ENCODE data around the gene NAA60.
"Not testable (repeated sequence)": the region's sequence is repeated elsewhere in the genome, so short reads cannot be mapped to it uniquely, and the experiment has no call there.

NAA60 gene

DNA sequence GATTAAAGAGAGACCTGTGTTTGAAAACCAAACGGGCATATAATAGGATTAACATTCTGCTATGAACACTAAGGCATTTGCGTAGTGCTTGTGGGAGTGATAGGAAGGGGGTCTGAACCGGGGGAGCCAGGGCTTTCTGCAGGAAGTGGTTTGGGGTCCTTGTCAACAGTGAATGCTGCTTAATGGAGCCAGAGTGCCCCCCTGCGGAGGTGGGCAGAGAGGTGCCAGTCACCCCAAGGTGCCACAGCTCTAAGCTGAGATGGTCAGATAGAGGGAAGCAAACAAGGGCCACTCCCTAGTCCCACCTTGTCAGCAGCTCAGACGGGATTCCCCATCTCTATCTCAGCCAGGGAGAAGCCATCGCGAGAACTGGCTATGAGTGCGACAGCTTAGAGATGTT lies 17.7 kb downstream of the NAA60 start:
- no peak for DNase-seq (ENCODE audit: low read depth in 2 of 2)

DNA sequence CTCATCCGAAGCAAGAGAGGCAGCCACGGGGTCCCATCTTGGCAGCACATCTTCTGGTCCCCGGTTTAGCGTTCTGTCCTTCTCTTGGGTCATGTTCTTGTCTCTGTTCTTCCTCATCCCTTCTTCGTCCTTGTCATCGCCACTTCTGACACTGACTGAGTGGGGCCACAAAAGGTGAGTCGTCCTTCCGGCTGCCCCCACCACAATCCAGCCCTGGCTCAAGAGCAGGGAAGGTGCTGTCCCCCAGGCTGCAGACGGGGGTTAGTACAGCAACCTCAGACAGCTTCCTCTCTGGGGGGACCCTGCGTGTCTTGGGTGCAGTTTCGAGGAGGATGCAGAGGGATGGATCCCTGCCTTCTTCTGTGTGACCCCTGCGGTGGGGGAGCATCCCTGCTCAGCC lies 21.8 kb downstream of the NAA60 start:
- no peak for DNase-seq (ENCODE audit: low read depth in 2 of 2)

DNA sequence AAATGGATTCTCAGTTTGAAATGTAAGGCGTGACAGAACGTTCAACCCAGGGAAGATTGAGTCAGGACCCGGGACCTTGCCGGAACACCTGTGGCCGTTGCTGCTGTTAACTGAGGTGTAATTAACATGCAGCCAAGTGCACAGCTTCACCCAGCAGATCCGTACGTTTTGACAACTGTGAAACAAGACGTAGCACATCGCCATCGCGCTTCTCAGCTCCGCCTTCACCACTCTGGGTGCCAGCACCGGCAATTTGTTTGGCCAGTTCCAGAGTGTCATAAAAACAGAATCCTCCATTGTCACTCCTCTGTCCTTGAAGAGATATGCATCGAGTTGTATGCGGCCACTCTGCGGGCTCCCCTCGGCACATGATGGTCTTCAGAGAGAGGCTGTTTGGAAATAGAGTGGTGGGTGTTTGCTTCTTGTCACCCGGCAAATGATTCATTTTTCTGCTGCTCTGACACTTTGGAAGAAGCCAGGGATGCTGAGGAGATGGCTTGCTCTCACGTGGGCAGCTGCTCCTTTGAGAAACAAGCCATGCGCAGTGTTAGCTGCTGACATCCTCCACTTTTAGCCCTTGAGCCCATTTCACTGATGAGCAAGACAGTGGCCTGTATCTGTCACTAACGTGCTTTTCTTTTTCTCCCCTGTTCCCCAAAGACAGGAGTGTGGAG lies 22.6 kb downstream of the NAA60 start:
- DNase-seq (ENCODE audit: low read depth in 2 of 2), result no peak

DNA sequence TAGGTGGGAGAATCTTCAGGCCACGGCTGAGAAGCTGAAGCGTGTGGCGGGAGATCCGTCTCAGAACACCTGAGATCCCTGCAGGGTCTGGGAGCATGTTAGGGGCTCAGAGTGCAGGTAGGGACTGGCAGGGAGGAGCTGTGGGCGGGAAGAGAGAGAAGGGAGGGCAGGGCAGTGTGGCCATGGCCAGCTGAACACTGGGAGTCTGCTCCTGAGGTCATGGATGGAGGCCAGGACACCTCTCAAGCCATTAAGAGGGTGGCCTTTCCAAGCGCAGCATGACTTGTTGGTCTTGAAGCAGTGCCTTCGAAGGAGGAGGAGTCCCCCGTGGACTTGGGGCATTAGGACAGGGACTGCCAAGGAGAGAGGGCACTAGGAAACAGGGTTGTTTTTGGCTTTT lies 23.7 kb downstream of the NAA60 start:
- no peak for DNase-seq (ENCODE audit: low read depth in 2 of 2)

DNA sequence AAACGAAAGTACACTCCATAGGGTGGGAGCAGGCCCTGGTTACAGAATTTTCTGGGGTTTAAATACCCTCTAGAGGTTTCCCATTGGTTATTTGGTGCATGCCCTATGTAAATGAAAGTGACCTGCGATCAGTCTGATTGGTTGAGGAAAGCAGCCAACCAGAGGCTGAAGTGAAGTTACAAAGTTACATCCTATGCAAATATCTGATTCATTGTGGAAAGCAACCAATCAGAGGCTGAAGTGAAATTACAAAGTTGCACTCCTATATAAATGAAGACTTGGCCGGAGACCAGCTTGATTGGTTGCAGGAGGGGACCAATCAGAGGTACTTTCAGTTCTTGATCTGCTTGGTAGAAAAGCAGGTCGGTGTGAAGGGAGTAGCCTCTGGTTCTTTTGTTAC lies 24.4 kb downstream of the NAA60 start:
- DNase-seq (ENCODE audit: low read depth in 2 of 2), result peak in 1 of 2 experiments; percentile 8

DNA sequence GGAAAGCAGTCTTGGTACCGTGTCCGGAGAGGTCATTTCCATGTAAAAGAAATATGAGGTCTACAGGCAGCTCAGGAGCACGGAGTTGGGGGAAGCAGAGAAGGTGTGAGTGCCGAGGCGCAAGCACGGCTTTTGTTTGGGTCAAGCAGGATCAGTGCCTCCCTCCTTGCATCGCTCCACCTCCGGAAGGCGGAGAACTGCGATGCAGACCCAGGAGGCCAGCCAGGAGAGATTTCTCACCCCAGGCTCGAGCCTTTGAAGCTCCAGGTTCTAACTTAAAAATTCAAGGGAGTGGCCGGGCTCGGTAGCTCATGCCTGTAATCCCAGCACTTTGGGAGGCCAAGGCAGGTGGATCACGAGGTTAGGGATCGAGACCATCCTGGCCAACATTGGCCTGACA lies 25.0 kb downstream of the NAA60 start:
- DNase-seq (ENCODE audit: low read depth in 2 of 2), result no peak

DNA sequence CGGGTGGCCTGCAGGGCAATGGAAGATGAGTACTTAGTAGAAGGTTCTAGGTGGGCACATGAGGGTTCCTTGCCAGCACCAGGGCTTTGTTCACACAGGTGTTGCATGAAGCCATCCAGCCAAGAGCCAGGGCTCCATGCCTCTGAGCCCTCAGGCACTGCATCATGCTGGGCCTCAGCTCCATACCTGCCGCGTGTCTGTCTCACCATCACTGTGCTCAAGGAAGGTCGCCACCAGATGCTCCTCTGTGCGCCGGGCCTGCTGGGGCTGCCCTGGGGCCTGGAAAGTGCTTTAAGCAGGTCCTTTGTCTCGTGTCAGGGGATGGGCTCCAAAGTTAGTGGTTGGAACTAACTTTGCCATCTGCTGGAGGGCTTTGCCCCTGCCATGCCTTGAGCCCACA lies 26.3 kb downstream of the NAA60 start:
- no peak for DNase-seq (ENCODE audit: low read depth in 2 of 2)

DNA sequence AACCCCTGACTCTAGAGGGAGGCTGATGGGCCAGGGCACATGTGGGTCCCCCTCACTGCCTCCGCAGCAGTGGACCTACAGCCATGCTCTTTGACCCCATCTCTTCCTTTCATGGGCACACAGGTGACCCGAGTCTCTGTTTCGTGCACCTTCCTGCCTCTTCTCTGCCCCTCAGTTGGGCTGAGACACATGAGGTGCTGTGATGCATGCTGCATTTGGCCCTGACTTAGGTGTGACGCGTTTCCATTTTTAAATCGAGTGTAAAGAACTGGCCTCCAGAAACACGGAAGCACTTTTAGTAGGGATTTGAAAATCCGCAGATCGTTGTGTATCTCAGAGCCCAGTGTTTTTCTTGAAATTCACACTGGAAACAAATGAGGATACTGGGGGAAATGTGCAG lies 27.2 kb downstream of the NAA60 start:
- no peak for DNase-seq (ENCODE audit: low read depth in 2 of 2)

DNA sequence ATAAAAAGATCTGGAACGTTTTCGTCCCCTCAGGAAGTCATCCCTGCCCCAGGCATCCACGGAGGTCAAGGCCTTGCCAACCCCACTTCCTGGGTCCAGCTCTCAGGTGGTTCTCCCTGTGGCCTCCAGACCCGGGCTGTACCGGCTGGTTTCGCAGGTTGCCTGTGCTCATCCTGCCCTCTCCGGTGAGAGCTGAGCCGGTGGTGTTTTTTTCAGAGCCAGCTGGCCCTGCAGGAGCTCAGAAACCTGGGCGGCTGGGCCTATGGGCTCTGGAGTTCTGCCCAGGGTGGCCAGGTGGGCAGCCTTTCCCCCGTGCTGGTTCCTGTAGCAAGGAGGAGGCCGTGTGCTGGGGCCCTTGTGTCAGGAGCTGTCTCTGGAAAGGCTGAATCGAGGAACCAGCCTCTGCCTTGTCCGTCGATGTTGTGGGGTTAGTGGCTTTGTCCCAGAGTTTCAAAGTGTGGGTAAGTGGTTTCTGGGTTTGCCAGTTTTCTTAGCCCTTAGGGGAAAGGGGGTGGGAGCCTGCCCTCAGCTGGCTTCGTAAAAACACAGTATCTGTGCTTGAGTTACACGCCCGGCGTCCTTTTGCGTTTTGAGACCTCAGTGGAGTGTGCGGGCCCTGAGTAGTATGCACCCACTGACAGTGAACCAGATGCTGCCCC lies 28.2 kb downstream of the NAA60 start:
- no peak for DNase-seq (ENCODE audit: low read depth in 2 of 2)

DNA sequence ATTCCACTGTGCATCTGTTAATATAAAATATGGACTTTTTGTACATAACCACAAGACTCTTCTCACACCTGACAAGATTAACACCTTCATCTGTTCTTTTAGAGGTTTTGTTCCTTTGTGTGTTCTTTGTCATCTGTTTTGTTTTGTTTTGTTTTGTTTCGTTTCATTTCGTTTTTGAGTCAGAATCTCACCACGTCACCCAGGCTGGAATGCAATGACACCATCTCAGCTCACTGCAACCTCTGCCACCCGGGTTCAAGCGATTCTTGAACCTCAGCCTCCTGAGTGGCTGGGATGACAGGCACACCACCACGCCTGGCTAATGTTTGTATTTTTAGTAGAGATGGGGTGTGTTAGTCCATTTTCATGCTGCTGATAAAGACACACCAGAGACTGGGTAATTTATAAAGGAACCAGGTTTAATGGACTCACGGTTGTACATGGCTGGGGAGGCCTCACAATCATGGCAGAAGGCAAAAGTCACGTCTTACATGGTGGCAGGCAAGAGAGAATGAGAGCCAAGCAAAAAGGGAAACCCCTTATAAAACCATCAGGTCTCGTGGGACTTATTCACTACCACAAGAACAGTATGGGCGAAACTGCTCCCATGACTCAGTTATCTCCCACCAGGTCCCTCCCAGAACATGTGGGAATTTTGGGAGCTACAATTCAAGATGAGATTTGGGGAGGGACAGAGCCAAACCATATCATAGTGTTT lies 29.6 kb downstream of the NAA60 start:
- DNase-seq (ENCODE audit: low read depth in 2 of 2), result no peak

DNA sequence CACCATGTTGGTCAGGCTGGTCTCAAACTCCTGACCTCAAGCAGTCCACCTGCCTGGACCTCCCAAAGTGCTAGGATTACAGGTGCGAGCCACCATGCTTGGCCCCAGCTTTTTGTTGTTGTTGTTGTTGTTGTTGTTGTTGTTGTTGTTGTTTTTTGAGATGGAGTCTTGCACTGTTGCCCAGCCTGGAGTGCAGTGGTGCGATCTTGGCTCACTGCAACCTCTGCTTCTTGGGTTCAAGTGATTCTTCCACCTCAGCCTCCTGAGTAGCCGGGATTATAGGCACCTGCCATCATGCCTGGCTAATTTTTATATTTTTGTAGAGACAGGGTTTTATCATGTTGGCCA lies 30.1 kb downstream of the NAA60 start:
- not testable (repeated sequence) for DNase-seq (ENCODE audit: low read depth in 2 of 2)

DNA sequence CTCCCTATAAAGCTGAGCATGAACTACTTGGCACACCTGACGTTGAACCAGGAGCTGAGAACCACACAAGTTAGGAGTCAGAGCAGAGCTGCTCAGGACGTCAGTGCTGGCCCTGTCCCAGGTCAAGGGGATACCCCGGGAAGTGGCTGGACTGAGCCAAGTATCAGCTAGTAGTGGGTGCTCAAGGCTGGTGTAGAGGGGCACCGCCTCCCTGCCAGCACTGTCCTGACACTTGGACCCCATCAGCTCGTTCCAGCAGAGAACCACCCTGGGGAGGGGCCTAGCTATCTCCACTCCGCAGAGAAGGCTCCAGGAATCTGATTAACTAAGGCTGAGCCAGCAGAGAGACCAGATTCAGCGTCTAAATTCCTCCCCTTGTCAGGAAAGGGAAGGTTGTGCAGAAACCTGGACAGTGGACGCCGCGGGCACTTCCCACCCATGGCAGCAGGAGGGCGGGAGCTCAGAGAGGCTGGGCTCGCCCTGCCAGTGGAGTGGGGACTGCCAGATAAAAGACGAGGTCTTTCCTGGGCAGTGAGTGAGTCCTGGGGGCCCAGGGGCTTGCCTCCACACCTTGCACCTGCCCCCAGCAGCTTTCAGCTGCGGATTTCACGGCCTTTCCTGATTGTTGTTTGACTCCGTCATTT lies 30.8 kb downstream of the NAA60 start:
- DNase-seq (ENCODE audit: low read depth in 2 of 2), result no peak

DNA sequence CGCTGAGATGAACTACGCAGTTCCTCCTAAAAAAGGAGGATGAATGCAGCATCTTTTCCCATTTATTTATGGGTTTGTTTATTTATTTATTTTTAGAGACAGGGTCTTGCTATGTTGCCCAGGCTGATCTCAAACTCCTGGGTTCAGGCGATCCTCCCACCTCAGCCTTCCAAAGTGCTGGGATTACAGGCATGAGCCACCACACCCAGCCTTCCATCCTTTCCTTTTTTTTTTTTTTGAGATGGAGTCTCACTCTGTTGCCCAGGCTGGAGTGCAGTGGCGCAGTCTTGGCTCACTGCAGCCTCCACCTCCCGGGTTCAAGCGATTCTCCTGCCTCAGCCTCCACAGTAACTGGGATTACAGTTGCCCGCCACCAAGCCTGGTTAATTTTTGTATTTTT lies 31.4 kb downstream of the NAA60 start:
- DNase-seq (ENCODE audit: low read depth in 2 of 2), result not testable (repeated sequence)

DNA sequence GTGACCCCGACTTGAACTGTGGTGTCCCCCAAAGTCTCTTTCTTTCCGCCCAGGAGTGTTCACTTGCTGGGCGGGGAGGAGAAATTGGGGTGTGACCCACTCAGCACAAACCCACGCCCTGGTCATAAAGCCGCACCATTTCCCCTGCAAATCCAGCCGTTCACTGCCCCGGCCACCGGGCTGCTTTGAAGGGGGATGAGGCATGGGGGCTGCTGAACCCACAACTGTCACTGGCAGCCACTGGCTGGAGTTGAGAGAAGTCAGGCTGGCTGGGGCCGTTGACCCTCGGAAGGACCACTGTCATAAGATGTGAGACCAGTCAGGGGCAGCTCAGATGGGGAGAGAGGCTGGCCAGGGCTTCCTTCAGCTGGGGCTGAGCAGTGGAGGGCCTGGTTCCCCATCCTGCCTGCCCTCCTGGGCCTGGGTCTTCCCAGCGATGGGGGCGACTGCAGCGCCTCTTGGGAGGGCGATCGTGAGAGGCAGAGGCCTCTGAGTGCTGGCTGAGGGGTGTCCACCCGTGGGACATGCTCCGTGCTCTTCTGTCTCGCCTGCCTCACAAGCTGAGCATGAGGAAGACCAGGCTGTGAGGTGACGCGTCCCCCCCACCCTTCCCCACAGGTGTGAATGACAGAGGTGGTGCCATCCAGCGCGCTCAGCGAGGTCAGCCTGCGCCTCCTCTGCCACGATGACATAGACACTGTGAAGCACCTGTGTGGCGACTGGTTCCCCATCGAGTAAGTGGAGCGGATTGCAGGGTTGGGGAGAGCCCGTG lies 32.3 kb downstream of the NAA60 start:
- no peak for DNase-seq (ENCODE audit: low read depth in 2 of 2)

DNA sequence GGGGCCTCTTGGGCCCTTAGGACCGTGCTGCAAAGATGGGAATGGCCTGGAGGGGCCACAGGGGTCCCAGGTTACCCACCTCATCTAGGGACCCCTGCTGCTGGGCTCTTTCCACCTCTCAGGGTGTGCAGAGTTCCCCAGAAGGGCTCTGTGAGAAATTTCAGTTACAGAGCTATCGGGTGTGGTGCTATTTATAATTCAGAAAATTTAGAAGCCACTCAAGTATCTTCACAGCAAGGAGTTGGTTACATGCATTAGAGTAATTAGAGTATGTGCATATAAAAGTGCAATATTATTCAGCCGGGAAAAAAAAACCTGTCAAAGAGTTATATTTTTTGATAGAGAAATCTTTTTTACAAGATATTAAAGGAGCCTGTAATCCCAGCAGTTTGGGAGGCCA lies 32.9 kb downstream of the NAA60 start:
- DNase-seq (ENCODE audit: low read depth in 2 of 2), result no peak

DNA sequence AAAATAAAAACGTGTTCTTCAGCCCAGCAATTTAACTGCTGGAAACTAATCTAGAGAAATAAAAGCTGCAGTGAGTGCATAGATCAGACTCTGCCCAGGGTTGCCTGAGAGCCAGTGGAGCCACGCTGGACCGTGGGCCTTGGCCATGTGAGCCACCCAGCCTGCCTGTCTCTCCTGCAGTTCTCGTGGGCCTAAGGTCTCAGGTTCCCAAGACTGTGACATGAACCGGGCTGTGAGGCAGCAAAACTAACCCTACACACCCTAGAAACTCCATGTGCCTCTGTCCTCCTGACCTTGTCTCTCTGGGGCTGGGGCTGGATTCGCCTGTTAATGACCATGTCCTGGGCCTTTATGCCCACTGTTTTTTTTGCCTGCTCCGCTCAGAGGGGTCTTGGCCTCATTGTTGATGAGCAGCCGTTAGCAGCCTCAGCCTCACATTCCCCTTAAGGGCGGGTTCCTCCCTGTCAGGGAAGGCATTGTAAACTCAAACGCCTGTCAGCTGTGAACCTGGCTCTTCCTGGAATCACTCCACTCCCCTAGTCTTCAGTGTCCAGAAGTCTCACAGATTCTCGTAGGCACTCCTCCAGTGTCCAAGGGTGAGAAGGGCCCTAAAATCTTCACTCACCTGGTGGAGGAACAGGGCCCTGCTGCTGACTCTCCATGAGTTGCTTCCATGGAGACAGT lies 34.9 kb downstream of the NAA60 start:
- no peak for DNase-seq (ENCODE audit: low read depth in 2 of 2)

DNA sequence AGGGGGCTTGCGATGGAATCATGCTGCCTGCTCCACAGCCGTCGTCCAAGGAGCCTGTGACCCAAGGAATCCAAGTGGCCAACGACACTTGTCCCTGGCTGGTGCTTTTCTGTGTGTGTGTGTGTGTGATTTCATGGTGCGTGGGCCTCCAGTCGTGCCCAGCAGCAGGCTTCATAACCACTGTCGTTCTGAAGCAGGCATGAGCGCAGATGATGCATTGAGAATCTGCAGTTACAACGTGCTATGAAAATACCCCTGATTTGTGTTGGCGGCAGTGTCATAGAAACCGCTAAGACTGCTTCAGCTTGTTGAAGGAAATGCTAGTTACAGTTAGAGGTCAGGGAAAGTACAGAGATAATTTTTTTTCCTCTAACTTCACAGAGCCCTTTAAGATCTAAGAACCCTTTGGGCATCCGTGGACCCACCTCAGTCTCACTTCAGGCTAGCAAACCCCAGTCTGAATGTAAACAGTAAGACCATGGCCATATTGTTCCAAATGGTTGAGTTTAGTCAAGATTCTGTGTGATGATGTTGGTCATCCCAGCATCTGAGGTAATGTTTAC lies 36.3 kb downstream of the NAA60 start:
- DNase-seq (ENCODE audit: low read depth in 2 of 2), result no peak

DNA sequence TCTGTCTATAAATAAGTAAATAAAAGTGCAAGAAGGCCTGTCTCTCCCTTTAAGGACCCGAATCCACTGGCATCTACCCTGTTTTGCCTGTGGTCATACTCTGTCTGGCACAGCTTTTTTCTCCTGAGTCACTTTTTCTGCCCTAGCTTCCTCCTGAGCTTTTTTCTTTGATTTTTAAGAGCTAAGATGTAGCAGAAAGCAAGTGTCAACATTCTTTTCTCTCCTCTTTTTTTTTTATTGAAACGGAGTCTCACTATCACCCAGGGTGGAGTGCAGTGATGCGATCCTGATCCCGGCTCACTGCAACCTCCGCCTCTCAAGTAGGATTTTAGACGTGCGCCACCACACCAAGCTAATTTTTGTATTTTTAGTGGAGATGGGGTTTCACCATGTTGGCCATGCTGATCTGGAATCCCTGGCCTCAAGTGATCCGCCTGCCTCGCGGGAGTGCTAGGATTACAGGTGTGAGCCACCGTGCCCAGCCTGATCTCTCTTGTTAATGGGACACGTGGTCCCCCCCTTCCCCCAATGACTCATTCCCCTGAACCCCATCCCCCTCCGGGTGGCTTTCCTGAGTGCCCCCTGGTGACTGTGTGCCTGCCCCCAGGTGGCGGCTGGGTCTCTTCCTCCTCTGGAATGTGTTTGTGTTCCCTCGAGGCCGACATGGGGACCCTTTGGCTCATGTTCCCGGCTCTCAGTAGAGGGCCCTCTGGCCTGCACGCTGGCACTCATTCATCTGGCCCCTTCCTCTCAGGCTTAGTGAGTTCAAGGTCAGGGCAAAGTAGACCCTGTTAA lies 37.6 kb downstream of the NAA60 start:
- DNase-seq (ENCODE audit: low read depth in 2 of 2), result no peak

DNA sequence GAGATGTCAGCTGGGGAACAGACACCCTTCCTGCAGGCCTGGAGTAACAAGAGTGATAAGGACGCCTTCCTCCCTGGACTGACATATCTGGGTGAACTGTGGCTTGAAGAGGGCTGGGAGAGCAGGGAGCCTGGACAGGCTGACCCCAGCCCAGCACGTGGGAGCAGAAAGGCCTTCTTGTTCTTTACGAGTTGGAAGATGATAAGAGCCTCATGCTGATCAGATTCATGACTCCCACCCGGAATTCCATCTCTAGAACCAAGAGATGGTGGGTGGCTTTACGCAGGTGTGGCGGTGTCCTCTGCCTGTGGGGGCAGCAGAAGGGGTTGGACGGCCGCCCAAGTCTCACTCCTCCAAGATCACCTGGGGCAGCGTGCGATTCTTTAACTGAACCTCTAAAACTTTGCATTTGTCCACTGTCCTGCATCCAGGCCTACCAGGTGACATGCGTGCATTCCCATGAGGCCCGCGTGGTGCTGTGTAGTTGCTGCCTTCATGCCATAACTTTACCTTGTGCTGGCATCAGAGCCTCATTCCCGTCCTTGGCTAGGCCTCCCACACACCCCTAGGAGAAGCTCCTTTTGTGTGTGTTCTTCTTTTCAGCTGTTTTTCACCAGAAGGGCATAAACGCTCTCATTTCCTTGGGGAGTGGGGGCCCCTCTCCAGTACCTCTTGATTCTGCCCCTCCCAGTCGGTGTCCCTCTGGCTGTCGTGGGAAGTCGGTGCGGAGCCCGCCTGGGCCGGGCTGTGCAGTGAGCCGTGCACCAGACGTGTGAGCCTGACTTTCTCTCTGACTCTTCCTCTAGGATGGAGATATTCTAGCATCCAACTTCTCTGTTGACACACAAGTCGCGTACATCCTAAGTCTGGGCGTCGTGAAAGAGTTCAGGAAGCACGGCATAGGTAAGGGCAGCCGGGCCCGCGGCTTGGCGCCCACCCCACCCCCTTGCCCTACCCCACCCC lies 38.5 kb downstream of the NAA60 start:
- no peak for DNase-seq (ENCODE audit: low read depth in 2 of 2)

All from fibroblast of skin of left biceps (primary cell).